Measurements from ENCODE around the gene ACOT8.

DNA sequence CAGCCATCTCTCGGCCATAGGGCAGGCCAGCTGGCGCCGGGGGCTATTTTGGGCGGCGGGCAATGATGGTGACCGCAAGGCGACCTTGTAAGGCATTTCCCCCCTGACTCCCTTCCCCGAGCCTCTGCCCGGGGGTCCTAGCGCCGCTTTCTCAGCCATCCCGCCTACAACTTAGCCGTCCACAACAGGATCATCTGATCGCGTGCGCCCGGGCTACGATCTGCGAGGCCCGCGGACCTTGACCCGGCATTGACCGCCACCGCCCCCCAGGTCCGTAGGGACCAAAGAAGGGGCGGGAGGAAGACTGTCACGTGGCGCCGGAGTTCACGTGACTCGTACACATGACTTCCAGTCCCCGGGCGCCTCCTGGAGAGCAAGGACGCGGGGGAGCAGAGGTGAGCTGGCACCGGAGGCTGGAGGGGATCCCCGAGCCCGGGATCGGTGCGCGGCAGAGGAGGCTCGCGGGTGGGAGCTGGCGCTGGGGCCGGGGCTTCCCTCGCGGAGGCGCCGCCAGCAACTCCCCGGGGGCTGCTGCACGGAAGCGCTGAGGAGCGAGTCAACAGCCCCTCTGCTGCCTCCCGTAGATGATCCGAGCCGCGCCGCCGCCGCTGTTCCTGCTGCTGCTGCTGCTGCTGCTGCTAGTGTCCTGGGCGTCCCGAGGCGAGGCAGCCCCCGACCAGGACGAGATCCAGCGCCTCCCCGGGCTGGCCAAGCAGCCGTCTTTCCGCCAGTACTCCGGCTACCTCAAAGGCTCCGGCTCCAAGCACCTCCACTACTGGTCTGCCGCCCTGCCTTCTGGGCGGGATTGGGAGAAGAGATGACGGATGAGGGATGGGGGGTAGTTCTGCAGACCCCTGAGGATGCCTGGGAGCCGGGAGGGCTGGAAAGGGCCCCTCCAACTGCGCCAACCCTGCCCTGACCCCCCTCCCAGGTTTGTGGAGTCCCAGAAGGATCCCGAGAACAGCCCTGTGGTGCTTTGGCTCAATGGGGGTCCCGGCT, 34.1 kb upstream of the ACOT8 start, which contains the start of the genes CTSA and NEURL2:
- TF ChIP-seq, protein P1, sequence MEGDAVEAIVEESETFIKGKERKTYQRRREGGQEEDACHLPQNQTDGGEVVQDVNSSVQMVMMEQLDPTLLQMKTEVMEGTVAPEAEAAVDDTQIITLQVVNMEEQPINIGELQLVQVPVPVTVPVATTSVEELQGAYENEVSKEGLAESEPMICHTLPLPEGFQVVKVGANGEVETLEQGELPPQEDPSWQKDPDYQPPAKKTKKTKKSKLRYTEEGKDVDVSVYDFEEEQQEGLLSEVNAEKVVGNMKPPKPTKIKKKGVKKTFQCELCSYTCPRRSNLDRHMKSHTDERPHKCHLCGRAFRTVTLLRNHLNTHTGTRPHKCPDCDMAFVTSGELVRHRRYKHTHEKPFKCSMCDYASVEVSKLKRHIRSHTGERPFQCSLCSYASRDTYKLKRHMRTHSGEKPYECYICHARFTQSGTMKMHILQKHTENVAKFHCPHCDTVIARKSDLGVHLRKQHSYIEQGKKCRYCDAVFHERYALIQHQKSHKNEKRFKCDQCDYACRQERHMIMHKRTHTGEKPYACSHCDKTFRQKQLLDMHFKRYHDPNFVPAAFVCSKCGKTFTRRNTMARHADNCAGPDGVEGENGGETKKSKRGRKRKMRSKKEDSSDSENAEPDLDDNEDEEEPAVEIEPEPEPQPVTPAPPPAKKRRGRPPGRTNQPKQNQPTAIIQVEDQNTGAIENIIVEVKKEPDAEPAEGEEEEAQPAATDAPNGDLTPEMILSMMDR (IDR thresholded peaks at IDR 0.05; ENCODE audit: control extremely low read depth in 1 of 3, insufficient read depth in 1 of 3, low read depth in 1 of 3, low read length in 3 of 3), result no peak
- no peak for TF ChIP-seq JUN (IDR thresholded peaks at IDR 0.05; ENCODE audit: low read depth, low read length)
- peak; percentile 43 to 69 for TF ChIP-seq POLR2A (IDR thresholded peaks at IDR 0.05; ENCODE audit: control extremely low read depth in 1 of 2, low read depth in 2 of 2, low read length in 2 of 2)
- no peak for TF ChIP-seq BRCA1 (IDR thresholded peaks at IDR 0.05; ENCODE audit: low read depth, low read length)
- no peak for TF ChIP-seq RNF2 (IDR thresholded peaks at IDR 0.05; ENCODE audit: borderline replicate concordance, low read depth, low read length, missing control alignments, poor library complexity, severe bottlenecking)

All from H1 (cell line).